Measurements from ENCODE around the gene C1orf35. TPM values are rescaled to one million over a fixed set of nuclear protein-coding genes. Genes with fewer than 3 reads are reported as not detected.

Gene C1orf35
- total and polyA plus RNA-seq, 2 of the 8 experiments (the other 6 are each of a cell fraction or from before 2014, with no cell fraction given): 18.6 to 19.9 TPM

DNA sequence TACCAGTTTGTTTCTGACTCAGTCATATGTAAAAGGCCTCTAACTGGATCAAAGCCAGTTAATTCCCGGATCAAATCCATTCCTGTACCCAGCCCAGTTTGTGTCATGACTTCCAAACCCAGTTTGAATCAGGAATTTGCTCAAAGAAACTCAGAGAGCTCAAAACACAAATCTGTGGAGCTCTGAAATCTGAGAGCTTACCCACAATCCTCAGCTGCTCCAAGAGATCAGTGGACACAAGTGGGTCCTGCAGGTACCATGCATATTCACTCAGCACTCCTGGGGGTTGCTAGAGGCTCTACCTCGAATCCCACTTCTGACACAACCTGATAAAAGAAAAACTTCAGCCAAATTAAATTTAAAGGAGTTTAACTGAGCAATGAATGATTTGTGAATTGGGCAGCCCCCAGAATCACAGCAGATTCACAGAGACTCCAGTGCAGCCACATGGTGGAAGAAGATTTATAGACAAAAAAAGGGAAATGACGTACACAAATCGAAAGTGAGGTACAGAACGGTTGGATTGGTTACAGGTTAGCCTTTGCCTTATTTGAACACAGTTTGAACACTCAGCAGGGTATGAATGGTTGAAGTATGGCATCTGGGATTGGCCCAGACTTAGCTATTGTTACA, 17.8 kb upstream of the C1orf35 start (continued):
- TF ChIP-seq EP300 (IDR thresholded peaks at IDR 0.05; ENCODE audit: borderline replicate concordance in 1 of 2, low read depth in 2 of 2, low read length in 2 of 2): no peak
